HG02840 (cell line): ENCODE measurements around the gene OR2H2.
A peak's percentile ranks its signal among the peaks of the same experiment; 100 is the strongest.

Experiments used
- ATAC-seq: cut with Tn5 transposase; IDR thresholded peaks from one replicate; pipeline ENCODE4 v1.9.1; 2021; ENCODE audit warnings: mild to moderate bottlenecking, moderate library complexity, moderate number of reproducible peaks; ENCODE audit not compliant: unreplicated experiment, low FRiP score

Gene OR2H2

GRCh38 chr6:29584821-29585220 lies at the start of gene OR2H2:
Gene OR2H2 (plus strand): TSS chr6:29585121. CDS start chr6:29587945, 2,824 bp downstream.
- ATAC-seq, result no peak

DNA sequence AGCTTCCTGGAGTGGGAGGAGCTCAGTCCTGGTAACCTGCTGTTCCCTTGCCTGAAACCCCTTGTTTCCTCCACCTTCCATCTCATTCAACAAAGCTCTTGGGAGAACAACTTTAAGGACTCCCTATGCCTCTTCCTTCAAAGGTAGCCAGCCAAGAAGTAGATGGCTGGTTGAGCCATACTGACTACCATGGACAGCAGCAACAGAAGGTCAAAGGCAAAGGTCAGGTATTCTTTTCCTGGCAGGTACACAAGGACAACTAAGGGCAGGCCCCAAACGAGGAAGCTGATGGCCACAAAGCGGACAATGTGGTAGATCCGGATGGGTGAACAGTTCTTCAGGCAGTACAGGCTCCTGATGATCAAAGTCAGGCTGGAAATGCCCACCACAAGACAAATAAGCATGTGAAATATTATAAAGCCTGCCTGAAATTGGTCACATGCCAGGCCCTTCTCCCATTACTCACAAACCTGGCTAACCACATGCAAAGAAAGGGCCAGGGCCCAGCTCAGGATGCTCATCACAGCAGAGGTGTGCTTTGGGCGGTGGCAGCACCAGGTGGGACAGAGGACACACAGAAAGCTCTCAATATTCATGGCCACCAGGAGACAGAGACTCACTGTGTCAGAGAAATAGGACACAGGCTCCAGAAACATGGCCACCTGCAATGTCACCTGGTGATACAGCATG lies 47.1 kb upstream of the OR2H2 start:
- ATAC-seq, result no peak

DNA sequence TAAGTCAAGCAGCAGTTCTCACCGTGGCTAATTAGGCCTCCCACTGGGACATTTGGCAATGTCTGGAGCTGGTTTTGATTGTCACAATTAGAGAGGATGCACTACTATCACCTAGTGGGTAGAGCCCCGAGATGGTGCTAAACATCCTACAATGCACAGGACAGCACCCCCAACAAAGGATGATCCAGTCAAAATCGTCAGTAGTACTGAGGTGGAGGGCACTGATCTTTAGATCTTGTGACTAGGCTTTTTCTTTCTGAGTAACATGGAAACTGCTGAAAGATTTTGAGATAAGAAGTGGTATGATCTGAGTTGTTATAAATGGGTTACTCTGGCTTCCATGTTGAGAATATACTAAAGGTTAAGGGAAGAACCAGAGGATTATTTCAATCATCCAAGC lies 37.3 kb upstream of the OR2H2 start:
- no peak for ATAC-seq

DNA sequence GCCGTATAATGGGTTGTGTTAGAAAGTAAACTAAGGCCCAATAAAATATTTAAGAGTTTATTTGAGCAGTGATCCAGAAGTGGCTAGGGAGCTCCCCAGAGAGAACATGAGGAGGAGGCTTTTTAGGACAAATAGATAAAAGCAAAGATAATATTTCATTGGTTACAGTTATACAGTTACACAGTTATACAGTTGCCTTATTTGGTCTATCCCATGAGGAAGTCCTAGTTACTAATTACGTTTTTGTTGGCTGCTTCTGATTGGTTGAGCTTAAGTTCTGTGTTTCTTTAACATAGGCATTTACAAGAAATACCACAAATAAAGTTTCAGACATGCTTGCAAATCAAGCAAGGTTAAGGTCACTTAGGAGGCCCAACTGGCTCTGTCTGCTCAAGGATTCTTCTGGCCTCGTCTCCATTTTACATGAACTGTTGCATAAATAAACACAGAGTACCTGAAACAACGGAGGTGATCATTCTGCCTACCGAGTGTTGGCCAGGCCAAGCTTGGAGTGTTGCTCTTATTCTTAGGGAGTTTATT lies 32.3 kb upstream of the OR2H2 start:
- peak; percentile 74 for ATAC-seq

DNA sequence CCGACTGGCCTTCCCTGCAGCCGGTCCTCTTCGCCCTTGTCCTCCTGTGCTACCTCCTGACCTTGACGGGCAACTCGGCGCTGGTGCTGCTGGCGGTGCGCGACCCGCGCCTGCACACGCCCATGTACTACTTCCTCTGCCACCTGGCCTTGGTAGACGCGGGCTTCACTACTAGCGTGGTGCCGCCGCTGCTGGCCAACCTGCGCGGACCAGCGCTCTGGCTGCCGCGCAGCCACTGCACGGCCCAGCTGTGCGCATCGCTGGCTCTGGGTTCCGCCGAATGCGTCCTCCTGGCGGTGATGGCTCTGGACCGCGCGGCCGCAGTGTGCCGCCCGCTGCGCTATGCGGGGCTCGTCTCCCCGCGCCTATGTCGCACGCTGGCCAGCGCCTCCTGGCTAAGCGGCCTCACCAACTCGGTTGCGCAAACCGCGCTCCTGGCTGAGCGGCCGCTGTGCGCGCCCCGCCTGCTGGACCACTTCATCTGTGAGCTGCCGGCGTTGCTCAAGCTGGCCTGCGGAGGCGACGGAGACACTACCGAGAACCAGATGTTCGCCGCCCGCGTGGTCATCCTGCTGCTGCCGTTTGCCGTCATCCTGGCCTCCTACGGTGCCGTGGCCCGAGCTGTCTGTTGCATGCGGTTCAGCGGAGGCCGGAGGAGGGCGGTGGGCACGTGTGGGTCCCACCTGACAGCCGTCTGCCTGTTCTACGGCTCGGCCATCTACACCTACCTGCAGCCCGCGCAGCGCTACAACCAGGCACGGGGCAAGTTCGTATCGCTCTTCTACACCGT lies 31.5 kb upstream of the OR2H2 start:
- ATAC-seq, result no peak

GRCh38 chr6:29554764-29555163 lies 30.2 kb upstream of the OR2H2 start:
- no peak for ATAC-seq

DNA sequence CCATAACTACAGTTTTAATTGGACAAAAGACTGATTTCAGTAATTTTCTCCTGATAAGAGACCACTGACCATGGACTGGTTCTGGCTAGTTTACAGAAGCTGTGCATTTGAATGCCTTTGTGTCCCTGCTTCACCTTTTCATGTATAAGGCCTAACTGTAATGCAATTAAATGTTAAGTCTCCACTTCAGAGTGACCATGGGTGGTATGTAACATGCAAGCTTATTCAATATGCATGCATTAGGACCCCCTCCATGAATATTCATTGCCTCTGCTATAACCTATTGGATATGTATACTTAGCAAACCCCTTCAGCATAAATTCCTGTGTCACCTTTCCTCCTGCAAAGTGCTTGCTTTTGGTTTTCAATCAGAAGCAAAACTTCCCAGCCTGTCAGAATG lies 27.6 kb upstream of the OR2H2 start:
- no peak for ATAC-seq

DNA sequence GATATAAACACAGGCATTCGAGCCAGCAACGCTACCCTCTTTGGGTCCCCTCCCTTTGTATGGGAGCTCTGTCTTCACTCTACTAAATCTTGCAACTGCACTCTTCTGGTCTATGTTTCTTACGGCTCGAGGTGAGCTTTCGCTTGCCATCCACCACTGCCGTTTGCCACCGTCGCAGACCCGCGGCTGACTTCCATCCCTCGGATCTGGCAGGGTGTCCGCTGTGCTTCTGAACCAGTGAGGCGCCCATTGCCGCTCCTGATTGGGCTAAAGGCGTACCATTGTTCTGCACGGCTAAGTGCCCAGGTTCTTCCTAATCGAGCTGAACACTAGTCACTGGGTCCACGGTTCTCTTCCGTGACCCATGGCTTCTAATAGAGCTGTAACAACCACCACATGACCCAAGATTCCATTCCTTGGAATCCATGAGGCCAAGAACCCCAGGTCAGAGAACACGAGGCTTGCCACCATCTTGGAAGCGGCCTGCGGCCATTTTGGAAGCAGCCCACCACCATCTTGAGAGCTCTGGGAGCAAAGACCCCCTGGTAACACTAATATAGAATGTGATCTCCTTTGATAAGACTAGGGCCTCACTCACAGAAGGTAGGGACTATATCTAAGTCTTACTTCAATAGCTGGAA lies 26.4 kb upstream of the OR2H2 start:
- no peak for ATAC-seq

DNA sequence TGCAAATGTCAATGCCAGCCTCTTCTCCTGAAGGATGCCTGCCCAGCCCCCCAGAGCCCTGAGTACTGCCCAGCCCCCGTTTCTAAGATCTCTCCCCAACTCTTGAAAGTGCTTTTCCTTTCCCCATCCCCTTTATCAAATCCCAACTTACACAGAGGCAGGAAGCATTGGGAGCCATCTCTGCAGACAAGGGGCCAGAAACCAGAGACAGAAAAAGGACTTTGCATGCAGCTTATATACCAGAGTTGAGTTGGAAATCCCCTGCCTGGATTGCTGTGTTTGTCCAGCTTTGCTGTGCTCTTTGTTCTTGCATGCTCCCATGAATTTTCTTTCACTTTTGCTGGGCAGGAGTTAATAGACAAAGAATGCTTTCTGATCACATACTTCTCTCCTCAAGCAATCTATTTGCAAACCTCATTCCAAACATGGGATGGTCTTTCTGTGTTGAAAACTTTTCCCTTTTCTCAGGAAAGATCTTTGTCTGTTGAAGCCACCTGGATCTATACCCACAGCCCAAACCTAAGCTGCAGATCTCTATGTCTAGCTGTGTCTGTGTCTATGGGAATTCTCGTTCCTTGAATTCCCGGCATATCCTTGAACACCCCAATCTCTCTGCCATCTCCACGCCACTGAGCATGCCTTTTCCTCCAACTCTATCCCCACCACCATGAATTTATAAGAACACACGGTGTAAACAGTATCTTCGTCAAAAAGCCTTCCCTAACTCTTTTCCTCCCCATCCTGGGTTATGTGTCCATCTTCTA lies 25.2 kb upstream of the OR2H2 start, which contains the start of gene UBD:
UBD (minus strand) TSS at position 209 of the 764 bp plus-strand sequence; CDS start at position 178, 31 bp downstream.
- no peak for ATAC-seq

- ATAC-seq, result no peak
Observed at GRCh38 chr6:29561091-29561490, 23.8 kb upstream of the OR2H2 start.

DNA sequence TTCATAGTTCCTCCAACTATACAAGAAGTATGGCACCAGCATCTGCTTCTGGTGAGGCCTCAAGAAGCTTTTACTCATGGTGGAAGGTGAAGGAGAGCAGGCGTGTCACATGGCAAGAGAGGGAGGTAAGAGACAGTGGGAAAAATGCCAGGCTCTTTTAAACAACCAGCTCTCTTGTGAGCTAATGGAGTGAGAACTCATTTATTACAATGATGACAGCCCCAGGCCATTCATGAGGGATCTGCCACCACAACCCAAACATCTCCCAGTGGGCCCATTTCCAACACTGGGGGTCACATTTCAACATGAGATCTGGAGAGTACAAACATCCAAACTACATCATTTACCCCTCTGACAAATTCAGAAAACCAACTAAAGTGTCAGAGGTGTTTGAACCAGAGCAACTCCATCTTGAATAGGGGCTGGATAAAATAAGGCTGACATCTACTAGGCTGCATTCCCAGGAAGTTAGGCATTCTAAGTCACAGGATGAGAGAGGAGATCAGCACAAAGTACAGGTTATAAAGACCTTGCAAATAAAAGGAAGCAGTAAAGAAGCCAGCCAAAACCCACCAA lies 23.2 kb upstream of the OR2H2 start:
- no peak for ATAC-seq

DNA sequence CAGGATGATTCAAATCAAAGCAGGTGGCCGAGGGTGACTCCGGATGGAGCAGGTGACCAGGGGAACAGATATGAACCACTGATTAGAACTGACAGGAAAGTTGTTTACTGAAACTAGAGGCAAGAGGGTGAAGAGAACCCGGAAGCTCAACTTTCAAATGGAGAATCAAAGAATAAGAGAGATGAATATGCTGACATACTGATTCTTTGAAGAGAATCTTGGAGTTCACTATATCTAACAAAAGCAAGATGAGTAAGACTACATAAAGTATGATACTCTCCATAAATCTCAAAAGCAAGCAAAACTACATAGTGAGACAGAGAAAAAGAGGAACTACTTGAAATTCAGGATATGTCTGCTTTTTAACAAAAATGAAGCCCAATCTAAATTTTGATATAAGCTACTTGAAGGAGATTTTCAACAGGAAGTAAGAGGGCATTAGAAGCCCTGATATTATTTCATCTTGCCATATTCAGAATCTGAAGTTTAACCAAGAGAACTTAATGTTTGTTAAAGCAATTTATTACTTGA lies 21.4 kb upstream of the OR2H2 start:
- no peak for ATAC-seq

GRCh38 chr6:29564875-29565274 lies 20.0 kb upstream of the OR2H2 start:
- no peak for ATAC-seq

DNA sequence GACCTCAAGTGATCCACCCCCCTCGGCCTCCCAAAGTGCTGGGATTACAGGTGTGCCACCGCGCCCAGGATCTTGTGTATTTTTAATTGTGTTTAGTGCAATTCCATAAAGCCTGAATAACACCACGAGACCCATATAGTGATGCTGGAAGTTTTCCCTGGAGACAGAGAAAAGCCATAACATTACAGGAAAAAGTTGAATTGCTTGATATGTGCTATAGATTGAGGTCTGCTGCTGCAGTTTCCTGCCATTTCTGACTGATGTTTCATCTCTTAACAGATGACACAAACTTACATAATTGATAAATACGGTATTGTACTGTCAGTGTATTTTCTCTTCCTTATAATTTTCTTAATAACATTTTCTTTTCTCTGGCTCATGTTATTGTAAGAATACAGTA lies 18.1 kb upstream of the OR2H2 start:
- ATAC-seq, result no peak

GRCh38 chr6:29567541-29567940 lies 17.4 kb upstream of the OR2H2 start:
- no peak for ATAC-seq

DNA sequence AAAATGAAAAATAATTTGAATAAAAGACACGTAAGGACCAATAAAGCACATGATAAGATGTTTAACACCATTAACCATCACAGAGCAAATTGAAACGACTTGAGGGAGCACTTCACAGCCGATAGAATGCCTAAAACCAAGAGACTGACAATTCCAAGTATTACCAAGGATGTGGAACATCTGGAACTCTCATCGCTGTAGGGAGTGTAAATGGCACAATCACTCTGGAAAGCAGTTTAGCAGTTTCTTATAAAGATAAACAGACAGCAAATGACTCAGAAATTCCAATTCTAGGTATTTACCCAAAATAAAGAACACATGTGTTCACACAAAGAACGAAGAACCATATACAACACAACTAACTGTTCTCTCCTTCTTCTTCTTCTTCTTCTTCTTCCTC lies 16.9 kb upstream of the OR2H2 start:
- no peak for ATAC-seq

- ATAC-seq, result no peak
Observed at GRCh38 chr6:29576056-29576455, 8.9 kb upstream of the OR2H2 start.

- no peak for ATAC-seq
Observed at GRCh38 chr6:29577544-29577943, 7.4 kb upstream of the OR2H2 start.

- no peak for ATAC-seq
Observed at GRCh38 chr6:29589423-29590048, 4.6 kb downstream of the OR2H2 start.
